Right cardiac atrium (tissue), 5 donors: ENCODE data around the gene QSOX1. TPM values are rescaled to one million over a fixed set of nuclear protein-coding genes. Genes with fewer than 3 reads are reported as not detected.
A peak's percentile ranks its signal among the peaks of the same experiment; 100 is the strongest.

ENCODE experiments used
- ATAC-seq, 2 donors: fragments of 200-7000 bp; cut with Tn5 transposase; one replicate each; pipeline versions ENCODE4 v1.8.0 to v1.9.1; 2020; ENCODE audit warnings: moderate library complexity in 2 of 2, mild to moderate bottlenecking in 1 of 2
- DNase-seq, 3 donors: peaks; one replicate each; pipeline ENCODE4 v3.0.0-alpha.2; 2020
- H3K27ac ChIP-seq: one replicate; pipeline ENCODE4 v1.5.1; 2013; ENCODE audit warnings: mild to moderate bottlenecking, low read length, control low read depth, moderate library complexity
- H3K27me3 ChIP-seq: one replicate; pipeline ENCODE4 v1.6.1; 2013; ENCODE audit not compliant: control insufficient read depth, insufficient read depth
- H3K4me1 ChIP-seq: one replicate; pipeline ENCODE4 v1.6.1; 2013; ENCODE audit warnings: low read length; ENCODE audit not compliant: control insufficient read depth, insufficient read depth
- H3K4me3 ChIP-seq: one replicate; pipeline ENCODE4 v1.5.1; 2013; ENCODE audit warnings: low read length, control low read depth
- H3K9me3 ChIP-seq: one replicate; pipeline ENCODE4 v1.6.1; 2013; ENCODE audit warnings: low read length; ENCODE audit not compliant: control insufficient read depth
- WGBS: extraction: QIAGEN DNeasy Blood & Tissue Kit; methylation state at CpG from one replicate; pipeline ENCODE4 v1.1.7; 2013; 5-methylcytosine and 5-hydroxymethylcytosine counted together
- intact Hi-C, 4 donors: fragments of 100-400 bp; cut with DNase I; formaldehyde crosslinking; loops; one replicate each; pipeline versions ENCODE4 v1.11.0 to v1.14.0; 2022 to 2023
- polyA plus RNA-seq: library from polyadenylated mRNA; stranded (reverse); fragments of 200-250 nt; gene quantifications from one replicate; pipeline ENCODE4 v1.2.3, GENCODE V29; 2013
- total RNA-seq, 4 donors: library from RNA; stranded (reverse); fragmentation: NEBNext Ultra II Directional; extraction: Animal tissue kit (Norgen Biotek cat#: 25700); gene quantifications; one replicate each; pipeline ENCODE4 v1.2.1, GENCODE V29; 2021
- donor health status: healthy with polysubstance abuse.
- donor health status: DM: no; HTN: yes; CAD: no.
- donor health status: DM: no; HTN: no; CAD: no.
- donor health status: DM: no; HTN: yes; CAD: no; lungs with severe emphysema.
- donor health status: DM: yes; HTN: yes; CAD: no.

QSOX1 gene
- total and polyA plus RNA-seq, 5 donors = 218 to 399 (median 353) TPM

- Histone ChIP-seq H3K9me3 (no peaks in the 10 kb centered on the region), H3K4me3 (no peak overlapping the region), H3K27me3 (no peaks in the 10 kb centered on the region), H3K4me1 (peaks cover 8% of the 10 kb centered on the region), H3K27ac (no peak overlapping the region)
- intact Hi-C loops = loop anchor here in 3 of 4 donors (5.0 to 10.0 kb wide), 3 partner anchors 62 to 315 kb away; no protein-coding TSS in a partner anchor
- DNase-seq (no peak), ATAC-seq (no peak)
- WGBS = 85% methylated on average over 12 of the region's 12 CpGs
These were observed 24.7 kb downstream of the QSOX1 start for GRCh38 chr1:180179162-180179957.

- DNase-seq (no peak), ATAC-seq (no peak)
- no peak overlapping the region for H3K27ac ChIP-seq
- intact Hi-C loops = no loop called here
- no peaks in the 10 kb centered on the region for H3K9me3 ChIP-seq
- H3K4me1 ChIP-seq = no peaks in the 10 kb centered on the region
- 72% methylated on average over 7 of the region's 7 CpGs for WGBS
- no peaks in the 10 kb centered on the region for H3K27me3 ChIP-seq
- no peak overlapping the region for H3K4me3 ChIP-seq
These were observed 26.4 kb downstream of the QSOX1 start for GRCh38 chr1:180181048-180181447.

- H3K4me1 ChIP-seq = no peaks in the 10 kb centered on the region
- H3K27ac ChIP-seq = no peak overlapping the region
- WGBS = 93% methylated on average over 23 of the region's 23 CpGs
- no peaks in the 10 kb centered on the region for H3K27me3 ChIP-seq
- no peak for ATAC-seq
- intact Hi-C loops = no loop called here
- H3K9me3 ChIP-seq = no peaks in the 10 kb centered on the region
- no peak overlapping the region for H3K4me3 ChIP-seq
- no peak for DNase-seq
These were observed 27.4 kb downstream of the QSOX1 start for GRCh38 chr1:180181996-180182642.

GRCh38 chr1:180182643-180183311 is 28.1 kb downstream of the QSOX1 start:
- H3K27ac ChIP-seq = no peak overlapping the region
- DNase-seq (no peak), ATAC-seq (no peak)
- H3K4me1 ChIP-seq = no peaks in the 10 kb centered on the region
- H3K9me3 ChIP-seq = no peaks in the 10 kb centered on the region
- no peaks in the 10 kb centered on the region for H3K27me3 ChIP-seq
- no peak overlapping the region for H3K4me3 ChIP-seq
- intact Hi-C loops = no loop called here
- WGBS = 85% methylated on average over 22 of the region's 22 CpGs

- Histone ChIP-seq H3K4me3 (no peak overlapping the region), H3K4me1 (no peaks in the 10 kb centered on the region), H3K27ac (no peak overlapping the region), H3K27me3 (no peaks in the 10 kb centered on the region), H3K9me3 (no peaks in the 10 kb centered on the region)
- DNase-seq = no peak
- WGBS = 86% methylated on average over 10 of the region's 10 CpGs
- intact Hi-C loops = no loop called here
- ATAC-seq = no peak
These were observed 28.8 kb downstream of the QSOX1 start for GRCh38 chr1:180183426-180183825.

GRCh38 chr1:180184041-180184440 is 29.4 kb downstream of the QSOX1 start:
- WGBS = 93% methylated on average over 9 of the region's 9 CpGs
- no peak for DNase-seq

GRCh38 chr1:180185281-180185680 is 30.6 kb downstream of the QSOX1 start:
- intact Hi-C loops = no loop called here
- DNase-seq = no peak
- WGBS = 80% methylated on average over 5 of the region's 5 CpGs

More at GRCh38 chr1:180184041-180184440, 29.4 kb downstream of the QSOX1 start:
- no peaks in the 10 kb centered on the region for H3K4me1 ChIP-seq
- H3K27ac ChIP-seq = no peak overlapping the region
- H3K9me3 ChIP-seq = no peaks in the 10 kb centered on the region
- H3K27me3 ChIP-seq = no peaks in the 10 kb centered on the region
- ATAC-seq = no peak
- no peak overlapping the region for H3K4me3 ChIP-seq
- intact Hi-C loops = no loop called here

GRCh38 chr1:180185971-180186645 is 31.4 kb downstream of the QSOX1 start:
- intact Hi-C loops = no loop called here
- H3K27ac ChIP-seq = no peak overlapping the region
- no peak for DNase-seq

More at GRCh38 chr1:180185281-180185680, 30.6 kb downstream of the QSOX1 start:
- H3K27me3 ChIP-seq = no peaks in the 10 kb centered on the region
- no peak overlapping the region for H3K4me3 ChIP-seq
- ATAC-seq = no peak
- no peaks in the 10 kb centered on the region for H3K9me3 ChIP-seq
- no peak overlapping the region for H3K27ac ChIP-seq
- no peaks in the 10 kb centered on the region for H3K4me1 ChIP-seq

GRCh38 chr1:180186831-180187230 is 32.2 kb downstream of the QSOX1 start:
- 61% methylated on average over 8 of the region's 8 CpGs for WGBS
- H3K4me1 ChIP-seq = no peaks in the 10 kb centered on the region
- DNase-seq (no peak), ATAC-seq (peak; percentile 23 to 35)
- H3K27ac ChIP-seq = no peak overlapping the region
- H3K4me3 ChIP-seq = no peak overlapping the region
- H3K27me3 ChIP-seq = no peaks in the 10 kb centered on the region
- intact Hi-C loops = no loop called here
- no peaks in the 10 kb centered on the region for H3K9me3 ChIP-seq

More at GRCh38 chr1:180185971-180186645, 31.4 kb downstream of the QSOX1 start:
- no peak for ATAC-seq
- no peaks in the 10 kb centered on the region for H3K4me1 ChIP-seq
- no peaks in the 10 kb centered on the region for H3K27me3 ChIP-seq
- no peak overlapping the region for H3K4me3 ChIP-seq
- WGBS = 94% methylated on average over 9 of the region's 9 CpGs
- H3K9me3 ChIP-seq = no peaks in the 10 kb centered on the region

- DNase-seq = no peak
- ATAC-seq = no peak
- H3K4me3 ChIP-seq = no peak overlapping the region
- H3K27me3 ChIP-seq = no peaks in the 10 kb centered on the region
- intact Hi-C loops = no loop called here
- H3K9me3 ChIP-seq = no peaks in the 10 kb centered on the region
- no peaks in the 10 kb centered on the region for H3K4me1 ChIP-seq
- H3K27ac ChIP-seq = no peak overlapping the region
- 92% methylated on average over 5 of the region's 5 CpGs for WGBS
These were observed 33.0 kb downstream of the QSOX1 start for GRCh38 chr1:180187626-180188025.
